GM03348 (cell line): ENCODE data around the gene CD8A.
"Not testable (repeated sequence)": the region's sequence is repeated elsewhere in the genome, so short reads cannot be mapped to it uniquely, and the experiment has no call there.

Experiments
- DNase-seq: peaks from one replicate; pipeline ENCODE4 v3.0.0; 2012; ENCODE audit warnings: low spot score

The CD8A gene

DNA sequence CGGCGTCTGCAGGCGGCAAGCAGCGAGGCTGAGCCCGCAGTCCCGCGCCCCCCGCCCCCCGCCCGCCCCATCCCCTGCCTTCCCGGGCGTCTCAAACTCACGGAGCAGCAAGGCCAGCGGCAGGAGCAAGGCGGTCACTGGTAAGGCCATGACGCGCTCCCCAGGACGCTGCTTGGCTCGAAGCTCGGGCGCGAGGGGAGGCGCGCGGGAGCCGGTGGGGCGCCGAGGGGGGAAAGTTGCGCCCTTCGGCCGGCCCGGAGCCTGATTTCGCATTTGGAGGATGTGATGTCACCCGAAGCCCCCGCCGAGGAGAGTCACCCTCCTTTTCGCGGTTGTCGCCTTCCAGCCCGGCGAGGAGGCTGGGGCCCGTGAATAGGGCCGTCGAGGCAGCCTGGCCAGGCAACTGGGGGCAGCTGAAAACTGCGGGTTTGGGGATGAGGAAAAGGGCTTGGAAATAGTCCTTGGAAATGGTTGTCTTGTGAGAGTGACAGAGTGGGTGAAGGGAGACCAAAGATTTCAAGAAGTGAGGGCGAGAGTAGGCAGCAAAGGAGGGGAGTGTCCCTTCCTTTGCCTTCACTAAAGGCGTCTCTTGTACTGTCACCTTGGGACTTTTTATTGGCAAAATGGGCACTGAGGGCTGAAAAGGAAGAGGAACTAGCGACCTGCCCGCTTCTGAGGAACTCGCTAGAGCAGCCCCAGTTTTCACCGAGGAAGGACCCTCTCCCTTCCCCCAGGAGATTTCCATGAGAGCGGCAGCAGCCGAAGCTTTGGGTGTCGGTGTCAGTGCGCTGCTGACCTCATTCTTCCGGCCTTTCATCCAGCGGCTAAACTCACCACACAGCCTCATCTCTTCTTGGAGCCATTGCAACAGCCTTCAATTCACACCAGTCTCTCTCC, at the start of gene CD8A:
CD8A (minus strand) TSS at position 238 of the 897 bp plus-strand sequence; CDS start at position 150, 88 bp downstream.
- peak; percentile 54 for DNase-seq

DNA sequence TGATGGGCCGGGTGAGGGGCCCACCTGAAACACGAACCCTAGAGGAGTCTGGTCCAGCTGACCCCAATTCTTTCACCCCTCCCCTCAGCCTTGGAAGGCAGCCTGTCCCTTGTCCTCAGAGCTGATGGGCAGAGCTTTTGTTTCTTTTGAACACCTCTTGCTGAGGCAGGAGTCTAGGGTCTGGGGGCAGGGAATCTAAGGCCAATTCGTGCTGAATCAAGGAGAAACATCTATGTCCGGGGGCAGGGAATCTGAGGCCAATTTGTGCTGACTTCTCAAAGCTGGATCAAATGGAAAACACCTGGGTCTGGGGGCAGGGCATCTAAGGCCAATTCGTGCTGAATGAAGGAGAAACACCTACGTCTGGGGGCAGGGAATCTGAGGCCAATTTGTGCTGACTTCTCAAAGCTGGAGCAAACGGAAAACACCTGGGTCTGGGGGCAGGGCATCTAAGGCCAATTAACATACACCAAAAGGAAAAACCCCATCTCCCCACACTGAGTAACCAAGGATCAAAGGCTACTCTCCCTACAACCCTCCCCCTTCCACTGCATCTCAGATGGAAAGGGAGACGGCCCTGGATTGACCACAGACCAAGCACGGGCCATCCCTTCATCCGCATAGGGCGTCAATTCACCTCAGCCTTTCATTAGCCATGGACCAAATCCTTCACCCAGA, 49.3 kb upstream of the CD8A start:
- not testable (repeated sequence) for DNase-seq

GRCh38 chr2:86839455-86839854, 48.7 kb upstream of the CD8A start:
- DNase-seq: not testable (repeated sequence)

GRCh38 chr2:86837714-86838113, 47.0 kb upstream of the CD8A start:
- DNase-seq: not testable (repeated sequence)

DNA sequence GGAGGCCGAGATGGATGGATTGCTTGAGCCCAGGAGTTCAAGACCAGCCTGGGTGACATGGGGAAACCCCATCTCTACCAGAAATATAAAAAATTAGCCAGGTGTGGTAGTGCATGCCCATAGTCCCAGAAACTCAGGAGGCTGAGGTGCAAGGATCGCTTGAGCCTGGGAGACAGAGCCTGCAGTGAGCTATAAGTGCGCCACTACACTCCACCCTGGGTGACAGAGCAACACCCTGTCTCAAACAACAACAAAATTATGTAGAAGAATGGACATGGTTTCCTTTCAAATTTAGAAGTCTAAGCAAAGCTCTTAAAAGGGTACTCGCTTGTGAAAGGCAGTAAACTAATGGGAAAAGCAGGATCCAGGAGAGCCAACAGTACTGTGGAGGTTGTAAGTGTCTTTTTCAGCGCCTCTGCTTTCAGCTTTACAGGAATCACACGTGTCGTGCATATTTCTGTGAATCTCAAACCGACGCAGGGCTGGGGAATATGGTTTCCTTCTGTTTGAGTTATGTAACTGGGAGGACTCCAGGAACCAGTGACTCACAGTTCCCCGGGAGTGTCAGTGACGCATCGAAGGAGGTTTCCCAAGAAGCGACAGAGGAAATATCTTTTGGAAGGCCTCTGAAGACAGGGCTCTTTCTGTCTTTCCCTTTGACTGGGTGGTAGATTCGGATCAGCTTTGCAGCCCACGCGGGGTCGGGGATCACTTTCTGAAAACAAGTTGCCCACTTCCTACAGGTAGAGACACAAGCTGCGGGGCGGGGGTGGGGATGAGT, 46.4 kb upstream of the CD8A start:
- DNase-seq: not testable (repeated sequence)

DNA sequence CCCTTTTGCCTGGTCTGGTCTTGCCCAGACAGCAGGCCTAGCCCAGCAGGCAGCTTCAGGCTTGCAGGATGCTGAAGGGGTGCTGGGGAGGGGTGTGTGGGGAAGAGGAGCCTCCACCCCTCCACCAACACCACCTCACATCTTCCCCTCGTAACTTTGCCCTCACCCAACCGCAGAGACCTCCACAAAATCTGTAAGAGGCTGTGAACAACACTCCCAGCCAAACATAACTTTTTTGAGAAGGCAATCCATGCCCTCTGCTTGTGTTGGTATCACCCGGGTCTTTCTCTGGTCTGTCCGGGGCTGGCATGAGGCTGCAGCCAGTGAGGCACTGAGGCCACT, 44.8 kb upstream of the CD8A start:
- not testable (repeated sequence) for DNase-seq

DNA sequence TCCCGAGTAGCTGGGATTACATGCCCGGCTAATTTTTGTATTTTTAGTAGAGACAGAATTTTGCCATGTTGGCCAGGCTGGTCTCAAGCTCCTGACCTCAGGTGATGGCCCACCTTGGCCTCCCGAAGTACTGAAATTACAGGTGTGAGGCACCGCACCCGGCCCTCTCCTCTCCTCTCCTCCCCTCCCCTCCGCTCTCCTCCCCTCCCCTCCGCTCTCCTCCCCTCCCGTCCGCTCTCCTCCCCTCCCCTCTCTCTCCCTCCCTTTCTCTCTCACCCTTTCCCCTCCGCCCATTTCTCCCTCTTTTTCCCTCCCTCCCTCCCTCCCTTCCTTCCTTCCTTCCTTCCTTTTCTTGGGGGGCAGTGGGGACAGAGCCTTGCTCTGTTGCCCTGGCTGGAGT, 42.6 kb upstream of the CD8A start:
- DNase-seq: no peak

DNA sequence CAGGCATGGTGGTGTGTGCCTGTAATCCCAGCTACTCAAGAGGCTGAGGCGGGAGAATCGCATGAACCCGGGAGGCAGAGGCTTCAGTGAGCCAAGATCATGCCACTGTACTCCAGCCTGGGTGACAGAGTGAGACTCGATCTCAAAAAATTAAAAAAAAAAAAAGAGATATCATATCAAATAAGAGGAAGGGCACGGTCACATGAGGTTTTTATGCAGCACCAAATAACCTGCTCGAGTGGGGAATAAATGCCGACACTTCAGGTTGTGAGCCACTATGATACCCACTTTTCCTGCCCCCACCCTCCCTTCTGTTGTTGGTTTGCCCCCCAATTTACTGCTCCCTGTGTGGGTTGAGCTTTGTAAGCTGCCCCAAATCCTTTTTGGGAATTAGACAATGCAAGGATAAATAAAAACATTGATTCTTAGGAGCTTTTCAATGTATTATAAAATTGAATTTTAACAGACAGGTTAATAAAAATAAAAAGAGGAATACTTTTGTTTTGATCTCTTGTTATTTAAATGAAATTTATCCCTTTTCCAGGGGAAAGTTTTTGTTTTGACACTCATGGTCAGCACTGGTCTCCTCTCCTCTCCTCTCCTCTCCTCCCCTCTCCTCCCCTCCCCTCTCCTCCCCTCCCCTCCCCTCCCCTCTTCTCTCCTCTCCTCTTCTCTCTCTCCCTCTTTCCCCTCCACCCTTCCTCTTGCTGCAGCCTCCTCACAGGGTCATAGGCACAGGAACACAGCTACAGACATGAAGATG, 41.8 kb upstream of the CD8A start:
- DNase-seq: no peak

GRCh38 chr2:86831537-86831936, 40.8 kb upstream of the CD8A start:
- no peak for DNase-seq

GRCh38 chr2:86826951-86827350, 36.2 kb upstream of the CD8A start:
- DNase-seq: no peak

GRCh38 chr2:86825693-86826381, 35.1 kb upstream of the CD8A start:
- DNase-seq: no peak

DNA sequence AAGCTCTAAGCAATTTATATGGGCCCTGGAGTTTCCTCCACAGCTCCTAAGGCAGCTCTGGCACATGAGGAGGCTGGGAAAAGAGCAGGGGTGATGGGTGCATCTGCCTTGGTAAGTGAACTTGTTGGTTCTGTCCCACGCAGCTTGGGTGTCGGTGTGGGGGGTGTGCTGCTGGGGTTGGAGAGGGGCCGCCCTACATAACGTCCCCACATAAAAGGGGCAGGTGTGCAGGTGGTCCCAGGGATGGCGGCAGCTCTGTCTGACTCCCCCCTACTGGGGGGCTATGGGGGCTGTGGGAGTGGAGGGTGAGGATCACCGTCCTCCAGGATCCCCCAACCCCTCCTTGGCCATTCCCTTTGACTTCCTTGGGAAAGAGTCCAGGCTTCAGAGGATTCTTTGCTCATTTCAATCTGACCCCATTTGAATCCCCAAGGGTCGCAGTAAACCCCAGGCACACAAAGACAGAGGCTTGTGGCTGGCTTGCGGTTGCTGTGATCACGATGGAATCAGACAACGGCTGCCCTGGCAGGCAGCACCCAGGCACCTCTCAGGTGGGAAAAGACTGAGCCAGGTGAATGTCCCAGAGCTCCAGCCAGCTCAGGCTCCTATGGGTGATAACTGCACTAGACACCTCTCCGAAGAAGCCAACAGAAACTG, 34.5 kb upstream of the CD8A start:
- no peak for DNase-seq

DNA sequence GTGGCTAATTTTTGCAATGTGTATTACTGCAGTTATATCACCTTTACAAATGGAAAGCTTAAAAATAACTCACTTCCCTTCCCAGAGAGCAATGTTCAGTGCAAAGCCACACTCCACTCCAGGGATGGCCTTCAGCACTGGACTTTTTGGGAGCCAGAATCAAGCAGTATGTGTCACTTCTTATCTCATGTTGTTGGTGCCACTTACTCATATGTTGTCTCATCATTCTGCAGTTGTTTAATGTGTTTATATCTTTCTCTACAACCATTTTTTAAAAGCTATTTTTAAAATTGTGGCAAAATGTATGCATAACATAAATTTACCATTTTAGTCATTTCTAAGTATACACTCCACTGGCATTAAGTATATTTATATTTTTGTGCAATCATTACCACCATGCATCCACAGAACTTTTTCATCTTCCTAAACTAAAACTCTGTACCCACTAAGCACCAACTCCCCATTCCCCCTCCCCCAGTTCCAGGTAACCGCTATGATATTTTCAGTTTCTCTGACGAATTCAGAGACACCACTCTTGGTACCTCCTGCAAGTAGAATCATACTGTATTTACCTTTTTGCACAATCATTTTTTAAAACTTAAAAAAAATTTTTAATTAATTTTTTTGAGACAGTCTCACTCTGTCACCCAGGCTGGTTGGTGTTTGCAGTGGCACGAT, 32.1 kb upstream of the CD8A start:
- no peak for DNase-seq

- DNase-seq: no peak
Observed at GRCh38 chr2:86821842-86822241, 31.1 kb upstream of the CD8A start.

- DNase-seq: no peak
Observed at GRCh38 chr2:86821306-86821705, 30.6 kb upstream of the CD8A start.

GRCh38 chr2:86818957-86819356, 28.2 kb upstream of the CD8A start:
- DNase-seq: no peak

GRCh38 chr2:86818114-86818801, 27.5 kb upstream of the CD8A start:
- DNase-seq: no peak

DNA sequence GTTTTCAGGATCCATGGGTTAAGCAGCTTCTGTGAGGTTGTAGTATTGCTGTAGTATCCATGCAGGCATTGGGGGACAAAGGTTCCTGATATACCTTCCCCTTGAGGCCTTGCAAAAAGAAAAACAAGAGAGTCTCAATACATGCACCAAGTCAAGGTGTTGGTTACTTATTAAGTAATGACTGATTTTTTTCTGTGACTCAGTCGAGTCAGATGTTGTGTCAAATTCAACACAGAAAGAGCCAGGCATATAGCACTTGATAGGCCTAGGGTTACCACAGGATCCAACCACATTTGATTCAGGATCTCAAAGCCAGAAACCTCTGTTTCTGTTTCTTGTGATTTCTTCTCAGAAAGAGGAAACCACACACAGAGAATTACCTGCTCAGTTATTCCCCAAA, 24.9 kb upstream of the CD8A start:
- no peak for DNase-seq

DNA sequence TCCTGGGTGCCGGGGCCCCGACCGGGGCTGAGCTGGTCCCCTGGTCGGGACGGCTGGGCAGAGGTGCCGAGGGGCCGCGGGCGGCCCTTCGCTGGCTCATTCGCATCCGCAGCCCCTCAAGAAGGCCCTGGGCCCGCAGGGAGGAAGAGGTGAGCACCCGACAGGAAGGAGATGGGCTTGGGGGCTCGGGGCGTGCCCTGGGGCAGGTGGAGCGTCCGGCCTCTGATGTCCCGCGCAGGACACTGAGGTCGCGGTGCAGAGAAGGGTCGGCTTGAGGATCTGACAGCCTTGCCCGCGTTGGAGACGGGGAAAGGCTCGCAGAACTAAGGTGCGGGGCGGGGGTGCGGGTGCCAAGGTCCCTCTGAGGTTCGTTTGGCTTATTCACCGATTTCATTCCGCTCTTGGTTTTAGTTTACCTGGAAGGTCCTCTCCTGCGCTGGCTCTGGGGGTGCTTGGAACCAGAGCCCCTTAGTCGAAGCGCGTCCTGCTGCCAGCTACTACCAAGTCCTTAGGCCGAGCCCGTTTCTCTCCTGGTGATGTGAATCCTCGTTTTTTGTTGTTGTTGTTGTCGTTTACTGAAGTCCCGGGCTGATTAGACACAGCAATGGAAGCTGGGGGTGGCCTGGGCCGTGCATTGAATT, 18.9 kb upstream of the CD8A start:
- DNase-seq: no peak
